Measurements from ENCODE around the gene TUB.

GRCh38 chr11:8071616-8072581 is 9.1 kb upstream of the TUB start:
- TF ChIP-seq CTCF (conservative IDR thresholded peaks at IDR 0.05) (no peak), EZH2 (IDR thresholded peaks at IDR 0.05; ENCODE audit: low read depth) (no peak)
